H9 (cell line): Measurements from ENCODE around the gene NCKAP5. TPM values are rescaled to one million over a fixed set of nuclear protein-coding genes. Genes with fewer than 3 reads are reported as not detected.

ENCODE experiments used
- DNase-seq: peaks from one replicate; pipeline ENCODE4 v3.0.0-alpha.2; 2017
- H2AFZ ChIP-seq: one replicate; pipeline ENCODE4 v1.6.1; 2013; ENCODE audit warnings: mild to moderate bottlenecking, low read length, control low read depth, moderate library complexity
- H2AK5ac ChIP-seq: 2 replicates; pipeline ENCODE4 v1.6.1; 2013; ENCODE audit warnings: low read length, control low read depth, mixed read lengths; ENCODE audit not compliant: insufficient read length
- H2BK120ac ChIP-seq: one replicate; pipeline ENCODE4 v1.6.1; 2013; ENCODE audit warnings: low read depth, mild to moderate bottlenecking, low read length, control low read depth, inconsistent platforms; ENCODE audit not compliant: poor library complexity, severe bottlenecking
- H2BK12ac ChIP-seq: 2 replicates; pipeline ENCODE4 v1.6.1; 2013; ENCODE audit warnings: low read length, control low read depth, mixed read lengths, low read depth; ENCODE audit not compliant: insufficient read length
- H2BK15ac ChIP-seq: 2 replicates; pipeline ENCODE4 v1.6.1; 2013; ENCODE audit warnings: low read depth, low read length, control low read depth
- H2BK20ac ChIP-seq: one replicate; pipeline ENCODE4 v1.6.1; 2013; ENCODE audit warnings: low read depth, mild to moderate bottlenecking, low read length, control low read depth, inconsistent platforms; ENCODE audit not compliant: poor library complexity, severe bottlenecking
- H2BK5ac ChIP-seq: 2 replicates; pipeline ENCODE4 v1.6.1; 2013; ENCODE audit warnings: low read length, control low read depth, mixed read lengths; ENCODE audit not compliant: insufficient read length
- H3K14ac ChIP-seq: 2 replicates; pipeline ENCODE4 v1.6.1; 2013; ENCODE audit warnings: low read length, control low read depth; ENCODE audit not compliant: insufficient read depth
- H3K18ac ChIP-seq: 2 replicates; pipeline ENCODE4 v1.6.1; 2013; ENCODE audit warnings: low read depth, mild to moderate bottlenecking, mixed read lengths, low read length, control low read depth; ENCODE audit not compliant: insufficient read length
- H3K23ac ChIP-seq: 2 replicates; pipeline ENCODE4 v1.6.1; 2013; ENCODE audit warnings: low read length, control low read depth, mixed read lengths, low read depth; ENCODE audit not compliant: insufficient read length
- H3K23me2 ChIP-seq: 2 replicates; pipeline ENCODE4 v1.6.1; 2013; ENCODE audit warnings: low read depth, mild to moderate bottlenecking, mixed read lengths, low read length, control low read depth; ENCODE audit not compliant: insufficient read length, poor library complexity, severe bottlenecking
- H3K27ac ChIP-seq: 2 replicates; pipeline ENCODE4 v1.5.1; 2013; ENCODE audit warnings: low read length, control low read depth, mixed read lengths, low read depth; ENCODE audit not compliant: insufficient read length
- H3K27me3 ChIP-seq: 2 replicates; pipeline ENCODE4 v1.6.1; 2013; ENCODE audit warnings: low read length, control low read depth, inconsistent platforms; ENCODE audit not compliant: insufficient read depth
- H3K4ac ChIP-seq: 2 replicates; pipeline ENCODE4 v1.6.1; 2013; ENCODE audit warnings: low read depth, mild to moderate bottlenecking, control low read depth, inconsistent platforms, low read length, moderate library complexity
- H3K4me1 ChIP-seq: 2 replicates; pipeline ENCODE4 v1.6.1; 2013; ENCODE audit warnings: low read length, control low read depth, inconsistent platforms; ENCODE audit not compliant: insufficient read depth
- H3K4me2 ChIP-seq: 2 replicates; pipeline ENCODE4 v1.6.1; 2013; ENCODE audit warnings: low read length, control low read depth, mixed read lengths; ENCODE audit not compliant: insufficient read length, insufficient read depth
- H3K56ac ChIP-seq: 2 replicates; pipeline ENCODE4 v1.6.1; 2013; ENCODE audit warnings: low read depth, mild to moderate bottlenecking, mixed read lengths, low read length, control low read depth; ENCODE audit not compliant: insufficient read length
- H3K79me1 ChIP-seq: 2 replicates; pipeline ENCODE4 v1.6.1; 2013; ENCODE audit warnings: low read depth, mild to moderate bottlenecking, moderate library complexity, low read length, control low read depth, inconsistent platforms; ENCODE audit not compliant: insufficient read depth, poor library complexity, severe bottlenecking
- H3K79me2 ChIP-seq: 2 replicates; pipeline ENCODE4 v1.6.1; 2013; ENCODE audit warnings: low read length, control low read depth, inconsistent platforms; ENCODE audit not compliant: insufficient read depth
- H3K9ac ChIP-seq: 2 replicates; pipeline ENCODE4 v1.6.1; 2013; ENCODE audit warnings: low read length, control low read depth, mixed read lengths; ENCODE audit not compliant: insufficient read length; ENCODE audit errors: extremely low read depth
- H3K9me3 ChIP-seq: one replicate; pipeline ENCODE4 v1.6.1; 2013; ENCODE audit warnings: low read depth, low read length, inconsistent platforms; ENCODE audit not compliant: control insufficient read depth
- H3T11ph ChIP-seq: one replicate; pipeline ENCODE4 v1.6.1; 2013; ENCODE audit warnings: mild to moderate bottlenecking, low read length, control low read depth, inconsistent platforms
- H4K20me1 ChIP-seq: one replicate; pipeline ENCODE4 v1.6.1; 2013; ENCODE audit not compliant: control insufficient read depth, insufficient read length, insufficient read depth
- H4K5ac ChIP-seq: 2 replicates; pipeline ENCODE4 v1.6.1; 2013; ENCODE audit warnings: low read depth, mild to moderate bottlenecking, mixed read lengths, low read length, control low read depth; ENCODE audit not compliant: insufficient read length
- H4K8ac ChIP-seq: replicated peaks from 2 replicates; pipeline ENCODE4 v1.6.1; 2013; ENCODE audit warnings: low read length, control low read depth, mixed read lengths, low read depth; ENCODE audit not compliant: insufficient read length
- H4K91ac ChIP-seq: 2 replicates; pipeline ENCODE4 v1.6.1; 2013; ENCODE audit warnings: low read depth, mild to moderate bottlenecking, moderate library complexity, mixed read lengths, low read length, control low read depth; ENCODE audit not compliant: insufficient read length
- H3K27ac Mint-ChIP-seq, 3 experiments: 2 replicates in 2 of 3; 3 replicates in 1 of 3; pipeline ENCODE4 v1.8.0; 2020 to 2021; ENCODE audit warnings: mixed read lengths in 3 of 3, mild to moderate bottlenecking in 1 of 3, moderate library complexity in 1 of 3
- H3K27me3 Mint-ChIP-seq: 2 replicates; pipeline ENCODE4 v1.8.0; 2021; ENCODE audit warnings: low read depth, mild to moderate bottlenecking, moderate library complexity, mixed read lengths
- H3K36me3 Mint-ChIP-seq, 3 experiments: 2 replicates in 2 of 3; 3 replicates in 1 of 3; pipeline ENCODE4 v1.8.0; 2020 to 2021; ENCODE audit warnings: low read depth in 3 of 3, mixed read lengths in 3 of 3; ENCODE audit not compliant: insufficient read depth in 1 of 3
- H3K4me1 Mint-ChIP-seq, 2 experiments: 2 replicates each; pipeline ENCODE4 v1.8.0; 2020; ENCODE audit warnings: mixed read lengths in 2 of 2
- H3K4me3 Mint-ChIP-seq, 2 experiments: 2 replicates in 1 of 2; 3 replicates in 1 of 2; pipeline ENCODE4 v1.8.0; 2020 to 2021; ENCODE audit warnings: mild to moderate bottlenecking in 2 of 2, mixed read lengths in 2 of 2, moderate library complexity in 1 of 2
- H3K9me3 Mint-ChIP-seq, 2 experiments: 2 replicates in 1 of 2; 3 replicates in 1 of 2; pipeline ENCODE4 v1.8.0; 2020; ENCODE audit warnings: mild to moderate bottlenecking in 2 of 2, mixed read lengths in 2 of 2, moderate library complexity in 1 of 2
- CTCF ChIP-seq: fragments of 200-600 bp; sonication (generic); conservative IDR thresholded peaks from 3 replicates; pipeline ENCODE4 v1.8.0; 2021; ENCODE audit warnings: antibody characterized with exemption, mild to moderate bottlenecking
- WGBS: extraction: QIAGEN DNeasy Blood & Tissue Kit; methylation state at CpG from one replicate; pipeline ENCODE4 v1.1.7; 2013; ENCODE audit warnings: missing lambda C conversion rate, low lambda C conversion rate, mixed read lengths; ENCODE audit not compliant: insufficient read length; ENCODE audit errors: extremely low coverage; 5-methylcytosine and 5-hydroxymethylcytosine counted together
- total RNA-seq: library from RNA; stranded (reverse); gene quantifications from 2 replicates; pipeline ENCODE4 v1.2.1, GENCODE V29; 2021

The NCKAP5 gene
- total RNA-seq, 1 experiment from 2014 or later: 0.26 TPM

- no peak overlapping the region for H3K9ac ChIP-seq
- no peak overlapping the region for H3K27ac Mint-ChIP-seq
- no peaks in the 10 kb centered on the region for H3K27me3 Mint-ChIP-seq
- no peak overlapping the region for H3K18ac ChIP-seq
- no peak for DNase-seq
- no peak overlapping the region for H3K56ac ChIP-seq
- H3K9me3 Mint-ChIP-seq: peaks cover 3 to 4% of the 10 kb centered on the region in 2 experiments; a peak in 3 of 5 replicates
- H3K79me1 ChIP-seq: no peaks in the 10 kb centered on the region
- no peaks in the 10 kb centered on the region for H3K79me2 ChIP-seq
- H4K91ac ChIP-seq: no peak overlapping the region
- H3K27me3 ChIP-seq: no peaks in the 10 kb centered on the region
- no CpG with 5 or more reads among the region's 4 CpGs for WGBS
- no peak overlapping the region for H3K4me3 Mint-ChIP-seq
- no peak overlapping the region for H3T11ph ChIP-seq
- no peak overlapping the region for H2BK120ac ChIP-seq
- H3K27ac ChIP-seq: no peak overlapping the region
- no peaks in the 10 kb centered on the region; the same call in 1 of the 2 replicates for H3K4me1 ChIP-seq
- no peak overlapping the region for H3K23ac ChIP-seq
- no peak overlapping the region for H2BK5ac ChIP-seq
- TF ChIP-seq CTCF: no peak
- no peak overlapping the region for H3K14ac ChIP-seq
- H2AK5ac ChIP-seq: no peak overlapping the region
- H2BK20ac ChIP-seq: no peak overlapping the region
- H4K20me1 ChIP-seq: no peaks in the 10 kb centered on the region
- H4K5ac ChIP-seq: no peak overlapping the region
- no peaks in the 10 kb centered on the region for H3K9me3 ChIP-seq
- H2AFZ ChIP-seq: no peak overlapping the region
- 0 out of 4 replicates have a peak, but pooled peaks cover 0 to 3% of the 10 kb centered on the region in 2 experiments for H3K4me1 Mint-ChIP-seq
- no peaks in the 10 kb centered on the region; a peak in 1 of 7 replicates for H3K36me3 Mint-ChIP-seq
- no peak overlapping the region for H4K8ac ChIP-seq
- no peak overlapping the region for H3K4me2 ChIP-seq
- no peaks in the 10 kb centered on the region for H3K23me2 ChIP-seq
- no peak overlapping the region for H3K4ac ChIP-seq
- no peak overlapping the region for H2BK15ac ChIP-seq
- H2BK12ac ChIP-seq: no peak overlapping the region
Measured at GRCh38 chr2:133218204-133218603, 350.1 kb downstream of the NCKAP5 start.
